Activated CD8-positive, alpha-beta memory T cell treated with anti-CD3 and anti-CD28 coated beads, Interleukin-2, amount 50 U/mL, for 1 hour (primary cell): Measurements from ENCODE around the gene WDHD1.
"Not testable (repeated sequence)": the region's sequence is repeated elsewhere in the genome, so short reads cannot be mapped to it uniquely, and the experiment has no call there.

Experiments
- DNase-seq: peaks from one replicate; pipeline ENCODE4 v3.0.0-alpha.2; 2020; ENCODE audit errors: extremely low read depth

The WDHD1 gene

GRCh38 chr14:54955143-54955542 is 71.8 kb downstream of the WDHD1 start:
- DNase-seq, result no peak

DNA sequence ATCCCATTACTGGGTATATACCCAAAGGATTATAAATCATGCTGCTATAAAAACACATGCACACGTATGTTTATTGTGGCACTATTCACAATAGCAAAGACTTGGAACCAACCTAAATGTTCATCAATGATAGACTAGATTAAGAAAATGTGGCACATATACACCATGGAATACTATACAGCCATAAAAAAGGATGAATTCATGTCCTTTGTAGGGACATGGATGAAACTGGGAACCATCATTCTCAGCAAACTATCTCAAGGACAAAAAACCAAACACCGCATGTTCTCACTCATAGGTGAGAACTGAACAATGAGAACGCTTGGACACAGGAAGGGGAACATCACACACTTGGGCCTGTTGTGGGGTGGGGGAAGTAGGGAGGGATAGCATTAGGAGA is 73.3 kb downstream of the WDHD1 start:
- not testable (repeated sequence) for DNase-seq

GRCh38 chr14:54952803-54953202 is 74.1 kb downstream of the WDHD1 start:
- DNase-seq, result not testable (repeated sequence)

GRCh38 chr14:54947230-54947629 is 79.7 kb downstream of the WDHD1 start:
- DNase-seq, result no peak

GRCh38 chr14:54946500-54946899 is 80.4 kb downstream of the WDHD1 start:
- no peak for DNase-seq

DNA sequence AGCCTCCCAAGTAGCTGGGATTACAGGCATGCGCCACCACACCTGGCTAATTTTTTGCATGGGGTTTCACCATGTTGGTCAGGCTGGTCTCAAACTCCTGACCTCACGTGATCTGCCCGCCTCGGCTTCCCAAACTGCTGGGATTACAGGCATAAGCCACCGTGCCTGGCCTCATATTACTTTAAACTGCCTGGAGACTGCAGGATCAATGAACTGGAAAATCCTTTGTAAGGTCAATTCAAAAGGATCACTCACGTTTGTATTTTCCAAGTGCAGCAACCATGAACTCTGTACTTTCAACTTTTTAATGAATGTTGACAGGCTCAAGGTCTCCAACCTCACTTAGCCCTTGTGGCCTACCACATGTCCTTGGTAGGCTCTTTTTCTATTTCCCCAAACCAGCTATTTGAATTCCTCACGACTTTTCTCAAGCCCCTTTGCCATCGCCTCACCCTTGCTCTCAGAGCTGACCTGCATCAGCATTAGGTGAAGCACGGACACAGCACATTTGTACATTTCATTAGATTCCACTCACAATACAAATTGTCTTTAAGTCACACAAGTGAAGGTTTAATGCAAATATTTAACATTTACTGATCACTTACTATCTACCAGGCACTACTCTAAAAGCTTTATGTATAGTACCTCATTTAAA is 82.0 kb downstream of the WDHD1 start:
- DNase-seq, result no peak

- no peak for DNase-seq
Observed at GRCh38 chr14:54942913-54943312, 84.0 kb downstream of the WDHD1 start.

DNA sequence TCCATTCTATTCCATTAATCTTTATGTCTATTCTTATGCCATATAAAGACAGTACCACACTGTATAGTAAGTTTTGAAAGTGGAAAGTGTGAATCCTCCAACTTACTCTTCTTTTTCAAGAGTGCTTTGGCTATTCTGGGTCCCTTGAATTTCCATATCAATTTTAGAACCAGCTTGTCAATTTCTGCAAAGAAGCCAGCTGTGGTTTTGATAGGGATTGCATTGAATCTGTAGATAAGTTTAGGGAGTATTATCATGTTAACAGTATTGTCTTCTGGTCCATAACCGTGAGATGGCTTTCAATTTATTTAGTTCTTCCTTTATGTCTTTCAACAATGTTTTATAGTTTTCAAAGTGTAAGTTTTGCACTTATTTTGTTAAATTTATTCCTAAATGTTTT is 90.1 kb downstream of the WDHD1 start:
- DNase-seq, result no peak

DNA sequence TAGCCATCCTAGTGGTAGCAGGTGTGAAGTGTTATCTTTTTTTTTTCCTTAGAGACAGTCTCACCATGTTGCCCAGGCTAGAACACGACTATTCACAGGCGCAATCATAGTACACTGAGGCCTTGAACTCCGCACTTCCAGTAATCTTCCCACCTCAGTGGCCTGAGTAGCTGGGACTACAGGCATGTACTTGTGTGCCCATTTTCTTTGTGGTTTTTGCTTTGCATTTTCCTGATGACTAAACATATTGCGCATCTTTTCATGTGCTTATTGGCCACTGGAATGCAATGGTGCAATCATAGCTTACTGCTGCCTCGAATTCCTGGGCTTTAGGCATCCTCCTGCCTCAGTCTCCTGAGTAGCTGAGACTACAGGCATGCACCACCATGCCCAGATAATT is 90.9 kb downstream of the WDHD1 start:
- no peak for DNase-seq

GRCh38 chr14:54935100-54935499 is 91.8 kb downstream of the WDHD1 start:
- DNase-seq, result no peak

DNA sequence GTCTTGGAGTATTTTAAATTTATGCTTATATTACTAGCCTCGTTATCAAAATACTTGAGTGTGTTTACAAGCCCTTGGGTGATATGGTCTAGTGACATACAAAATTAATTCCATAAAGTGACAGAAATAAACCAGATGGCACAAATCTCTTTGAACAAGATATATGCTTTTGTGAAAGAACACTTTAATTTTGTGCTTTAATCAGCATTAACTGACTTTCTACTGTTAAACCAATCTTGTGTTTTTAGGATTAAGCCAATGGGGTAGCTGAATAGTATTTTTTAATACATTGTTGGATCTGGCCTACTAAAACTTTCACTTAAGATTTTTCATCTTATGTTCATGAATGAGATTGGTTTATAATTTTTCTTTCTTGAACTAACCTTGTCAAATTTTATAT is 93.9 kb downstream of the WDHD1 start:
- no peak for DNase-seq

DNA sequence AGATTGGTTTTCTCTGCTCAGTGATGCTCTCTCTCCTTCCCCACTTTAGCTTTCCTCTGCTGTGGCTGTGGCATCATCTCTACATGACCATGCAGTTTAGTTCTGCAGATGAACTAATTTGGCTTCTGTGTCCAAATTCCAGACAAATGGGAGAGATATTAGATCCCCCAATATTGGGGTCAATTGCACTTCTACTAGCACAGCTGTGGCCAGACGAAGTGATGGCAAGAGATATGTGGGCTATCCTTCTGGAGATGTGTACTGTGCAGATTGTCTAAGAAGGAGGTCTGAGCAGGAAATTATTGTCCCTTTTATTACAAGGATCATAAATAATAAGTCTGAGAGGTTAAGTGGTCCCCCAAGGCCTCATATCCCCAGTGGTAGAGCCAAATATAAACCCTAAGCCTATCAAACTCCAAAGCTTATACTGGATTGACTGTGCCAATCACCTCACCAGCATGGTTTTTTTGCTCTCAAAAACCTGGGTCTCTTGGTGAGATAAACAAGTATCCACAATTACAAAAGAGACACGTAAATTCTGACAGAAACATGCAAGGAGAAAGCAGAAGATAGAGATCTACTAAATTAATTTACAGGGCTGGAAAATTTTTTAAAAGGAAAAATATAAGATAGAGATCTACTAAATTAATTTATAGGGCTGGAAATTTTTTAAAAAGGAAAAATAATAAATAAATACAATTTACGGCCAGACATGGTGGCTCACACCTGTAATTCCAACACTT is 95.1 kb downstream of the WDHD1 start:
- no peak for DNase-seq

- no peak for DNase-seq
Observed at GRCh38 chr14:54931101-54931500, 95.8 kb downstream of the WDHD1 start.

DNA sequence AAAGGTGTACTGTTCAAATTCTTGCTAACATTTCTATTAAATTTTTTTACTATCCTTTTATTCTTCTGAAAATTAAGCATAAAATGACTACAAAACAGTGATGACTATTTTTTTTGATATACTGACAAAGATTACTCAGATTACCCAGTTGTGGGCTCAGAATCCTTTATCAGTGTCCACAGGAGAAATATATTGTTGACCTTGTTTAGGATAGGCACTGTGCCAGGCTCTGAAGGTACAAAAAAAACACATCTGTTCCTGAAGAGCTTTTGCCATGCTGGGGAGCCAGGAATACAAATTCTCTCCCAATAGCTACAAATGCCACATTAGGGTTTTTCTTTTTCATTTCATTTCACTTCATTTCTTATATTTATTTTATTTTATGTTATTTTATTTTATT is 97.3 kb downstream of the WDHD1 start:
- no peak for DNase-seq

DNA sequence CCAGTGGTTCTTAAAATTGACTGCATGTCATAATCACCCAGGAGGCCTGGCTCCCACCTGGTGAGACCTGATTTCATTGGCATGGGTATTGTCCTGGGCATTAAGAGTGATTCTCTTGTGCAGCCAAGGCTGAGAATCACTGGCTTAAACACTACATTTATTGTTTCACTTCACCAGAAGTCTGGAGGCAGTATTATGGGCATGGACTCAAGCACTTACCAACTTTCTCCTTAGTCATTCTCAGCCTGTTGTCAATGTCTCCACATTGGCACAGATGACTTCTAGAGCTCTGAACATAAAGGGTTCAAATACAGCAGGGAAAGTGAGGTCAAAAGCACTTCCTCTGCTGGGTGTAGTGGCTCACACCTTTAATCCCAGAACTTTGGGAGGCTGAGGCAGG is 98.7 kb downstream of the WDHD1 start:
- no peak for DNase-seq

DNA sequence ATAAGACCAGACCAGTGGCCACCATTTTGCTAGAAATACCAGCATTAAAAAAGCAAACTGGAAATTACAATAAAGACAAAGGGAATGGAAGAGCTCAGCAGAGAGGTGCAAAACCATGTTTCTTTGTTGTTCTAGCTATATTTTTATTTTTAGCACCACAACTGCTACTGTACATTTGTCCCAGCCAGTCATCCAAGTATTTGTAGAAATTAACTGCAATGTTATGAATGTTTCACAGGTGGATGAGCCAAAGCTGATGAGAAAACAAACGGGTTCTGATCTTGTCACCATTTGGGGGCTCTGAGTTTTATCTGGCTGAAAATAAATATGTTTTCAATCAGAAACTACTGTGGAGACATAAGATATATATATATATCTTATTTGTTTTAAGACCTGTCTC is 99.3 kb downstream of the WDHD1 start:
- DNase-seq, result no peak

DNA sequence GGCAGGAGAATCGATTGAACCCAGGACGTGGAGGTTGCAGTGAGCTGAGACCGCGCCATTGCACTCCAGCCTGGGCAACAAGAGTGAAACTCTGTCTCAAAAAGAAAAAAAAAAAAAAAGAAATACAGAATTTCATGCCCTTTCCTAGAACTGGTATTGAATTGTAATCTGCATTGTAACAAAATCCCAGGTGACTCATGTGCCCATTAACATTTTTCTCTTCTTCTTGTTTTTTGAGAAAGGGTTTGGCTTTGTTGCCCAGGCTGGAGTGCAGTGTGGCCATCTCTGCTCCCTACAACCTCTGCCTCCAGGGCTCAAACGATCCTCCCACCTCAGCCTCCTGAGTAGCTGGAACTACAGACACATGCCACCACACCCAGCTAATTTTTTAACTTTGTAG is 100.3 kb downstream of the WDHD1 start:
- DNase-seq, result not testable (repeated sequence)

DNA sequence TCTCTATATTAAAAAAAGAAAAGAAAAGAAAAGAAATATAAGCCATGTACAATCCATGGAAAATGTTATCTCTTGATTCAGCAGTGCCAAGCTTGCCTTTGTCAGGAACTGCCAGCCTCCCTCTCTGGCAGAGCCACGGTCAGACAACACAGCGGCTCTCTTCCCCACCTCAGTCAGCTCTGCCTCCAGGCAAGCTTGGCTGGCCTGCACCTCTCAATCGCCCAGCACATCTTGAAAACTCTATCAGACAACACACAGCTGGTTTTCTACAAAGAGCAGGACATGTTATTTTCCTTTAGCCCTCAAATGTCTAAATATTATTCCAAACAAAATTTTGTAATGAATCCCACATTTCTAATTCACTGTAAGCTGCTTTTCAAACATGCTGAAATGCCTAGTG is 104.3 kb downstream of the WDHD1 start:
- DNase-seq, result no peak

DNA sequence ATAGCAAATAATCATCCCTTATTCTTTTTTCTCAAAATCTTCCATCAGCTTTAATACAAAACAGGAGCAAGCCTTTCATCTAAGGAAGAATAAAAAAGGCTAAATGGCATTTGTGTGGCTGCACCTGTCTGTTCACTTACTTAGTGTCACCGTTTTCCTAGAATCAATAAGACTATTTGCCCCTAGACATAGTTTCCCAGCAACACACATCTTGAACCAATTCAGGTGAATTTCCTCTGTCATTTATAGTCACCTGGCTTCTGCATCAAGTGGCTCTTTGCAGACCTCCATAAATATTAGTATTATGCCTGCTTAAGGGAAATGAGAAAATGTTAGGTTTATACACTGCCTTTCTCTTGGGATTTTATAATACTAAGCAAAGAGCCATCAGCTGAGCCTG is 106.8 kb downstream of the WDHD1 start:
- DNase-seq, result no peak

GRCh38 chr14:54919330-54919729 is 107.6 kb downstream of the WDHD1 start:
- DNase-seq, result no peak

GRCh38 chr14:54918427-54918826 is 108.5 kb downstream of the WDHD1 start:
- no peak for DNase-seq

DNA sequence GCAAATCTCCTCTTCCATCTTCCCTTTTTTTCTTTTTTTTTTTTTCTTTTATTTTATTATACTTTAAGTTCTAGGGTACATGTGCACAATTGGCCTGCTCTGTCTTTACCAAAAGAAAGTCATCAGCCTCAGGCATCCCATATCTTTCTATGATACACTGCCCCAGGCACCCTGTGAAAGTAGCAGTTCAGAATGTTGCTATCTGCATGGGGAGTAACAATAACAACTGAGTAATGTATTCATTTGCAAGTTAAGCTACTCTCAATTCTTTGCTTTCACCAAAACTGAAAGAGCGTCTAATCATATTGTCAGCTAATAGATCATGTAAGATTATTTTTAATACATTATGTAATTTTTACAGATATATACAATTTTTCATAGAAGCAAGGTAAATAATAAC is 110.8 kb downstream of the WDHD1 start:
- DNase-seq, result no peak

DNA sequence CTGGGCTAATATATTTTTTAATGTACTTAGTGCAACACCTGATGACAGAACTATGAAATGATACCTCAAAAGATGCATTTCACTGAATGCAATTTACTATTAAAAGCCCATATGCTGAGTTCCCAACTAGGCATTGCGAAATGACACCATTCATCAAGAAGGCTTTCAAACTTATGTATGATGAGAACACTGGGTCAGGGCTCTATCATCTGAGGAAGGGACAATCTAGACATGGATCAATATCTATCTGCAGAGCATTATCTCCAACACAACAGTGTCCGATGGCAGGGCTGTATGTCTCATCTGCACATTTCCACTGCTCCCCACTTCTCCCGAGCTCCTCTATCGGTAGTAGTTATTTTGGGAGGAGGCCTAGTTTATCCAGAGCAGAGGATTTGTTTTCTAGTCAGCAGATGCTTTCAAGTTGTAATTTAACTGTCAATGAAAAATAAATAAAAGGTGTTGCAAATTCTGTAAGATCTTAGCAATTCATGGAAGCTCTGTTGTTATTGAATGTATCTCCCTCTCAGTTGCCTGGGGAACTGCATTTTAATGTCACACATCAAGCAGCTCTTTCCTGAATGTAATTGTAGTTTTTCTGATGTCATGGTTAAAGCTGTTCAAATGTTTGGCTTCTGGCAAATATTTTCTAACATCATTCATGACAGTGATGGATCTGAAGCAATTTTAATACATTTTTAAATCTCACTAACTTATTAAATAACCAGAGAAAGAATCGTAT is 116.9 kb downstream of the WDHD1 start:
- no peak for DNase-seq
